ENCODE results near the gene IFT80.
A peak's percentile ranks its signal among the peaks of the same experiment; 100 is the strongest.

The IFT80 gene

GRCh38 chr3:160399125-160400029, at the start of gene IFT80, which contains the start of gene SMC4:
Gene IFT80 (minus strand): TSS chr3:160399225. CDS start chr3:160384600, 14,625 bp downstream.
Gene SMC4 (plus strand): TSS chr3:160399650. CDS start chr3:160400827, 1,177 bp downstream.
- DNase-seq (ENCODE audit: low read depth in 1 of 2, low spot score in 1 of 2): peak; percentile 86 to 91

DNA sequence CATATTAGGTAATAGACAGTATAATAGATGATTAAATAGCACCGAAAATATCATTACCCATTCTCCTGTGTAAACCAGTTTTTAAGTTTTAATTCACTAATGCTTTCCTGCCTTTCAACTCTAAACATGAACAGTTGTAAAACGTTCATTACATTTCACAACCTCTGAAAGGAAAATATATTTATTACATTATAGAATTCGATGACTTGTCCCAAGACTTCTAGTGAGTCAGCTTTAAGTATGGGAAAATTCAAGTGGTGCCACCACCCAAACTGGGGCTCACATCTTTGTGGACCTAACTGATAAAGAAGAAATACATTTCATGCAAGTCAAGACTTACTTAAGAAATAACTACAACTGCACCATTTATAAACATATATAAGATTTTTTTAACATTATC, 48.5 kb upstream of the IFT80 start:
- no peak for DNase-seq (ENCODE audit: low read depth in 1 of 2, low spot score in 1 of 2)

GRCh38 chr3:160446522-160447056, 47.6 kb upstream of the IFT80 start:
- DNase-seq (ENCODE audit: low read depth in 1 of 2, low spot score in 1 of 2): no peak

DNA sequence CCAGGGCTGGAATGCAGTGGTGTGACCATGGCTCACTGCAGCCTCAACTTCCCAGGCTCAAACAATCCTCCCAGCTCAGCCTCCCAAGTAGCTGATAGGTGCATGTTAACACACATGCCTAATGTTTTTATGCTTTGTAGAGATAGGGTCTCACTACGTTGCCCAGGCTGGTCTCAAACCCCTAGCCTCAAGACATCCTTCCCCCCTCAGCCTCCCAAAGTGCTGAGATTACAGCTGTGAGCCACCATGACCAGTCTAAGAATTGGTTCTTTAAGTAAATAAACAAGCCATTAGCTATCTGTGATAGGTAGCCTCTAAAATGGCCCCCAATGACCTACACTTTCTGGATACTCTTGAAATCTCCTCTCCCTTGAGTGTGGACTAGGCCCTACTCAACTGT, 46.8 kb upstream of the IFT80 start:
- DNase-seq (ENCODE audit: low read depth in 1 of 2, low spot score in 1 of 2): no peak

- DNase-seq (ENCODE audit: low read depth in 1 of 2, low spot score in 1 of 2): no peak
Measured at GRCh38 chr3:160444411-160444810, 45.4 kb upstream of the IFT80 start.

GRCh38 chr3:160440687-160441086, 41.7 kb upstream of the IFT80 start:
- DNase-seq (ENCODE audit: low read depth in 1 of 2, low spot score in 1 of 2): no peak

DNA sequence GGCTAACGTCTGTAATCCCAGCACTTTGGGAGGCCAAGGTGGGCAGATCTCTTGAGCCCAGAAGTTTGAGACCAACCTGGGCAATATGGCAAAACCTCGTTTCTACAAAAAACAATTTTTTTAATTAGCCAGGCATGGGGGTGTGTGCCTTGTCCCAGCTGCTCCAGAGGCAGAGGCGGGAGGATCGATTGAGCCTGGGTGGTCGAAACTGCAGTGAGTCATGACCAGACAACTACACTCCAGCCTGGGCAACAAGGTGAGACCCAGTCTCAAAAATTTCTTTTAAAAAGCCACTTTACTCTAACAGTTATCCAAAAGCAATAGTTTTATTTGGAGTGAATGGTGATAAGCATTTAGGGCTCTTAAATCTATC, 38.0 kb upstream of the IFT80 start:
- DNase-seq (ENCODE audit: low read depth in 1 of 2, low spot score in 1 of 2): no peak

GRCh38 chr3:160435747-160436146, 36.7 kb upstream of the IFT80 start:
- no peak for DNase-seq (ENCODE audit: low read depth in 1 of 2, low spot score in 1 of 2)

DNA sequence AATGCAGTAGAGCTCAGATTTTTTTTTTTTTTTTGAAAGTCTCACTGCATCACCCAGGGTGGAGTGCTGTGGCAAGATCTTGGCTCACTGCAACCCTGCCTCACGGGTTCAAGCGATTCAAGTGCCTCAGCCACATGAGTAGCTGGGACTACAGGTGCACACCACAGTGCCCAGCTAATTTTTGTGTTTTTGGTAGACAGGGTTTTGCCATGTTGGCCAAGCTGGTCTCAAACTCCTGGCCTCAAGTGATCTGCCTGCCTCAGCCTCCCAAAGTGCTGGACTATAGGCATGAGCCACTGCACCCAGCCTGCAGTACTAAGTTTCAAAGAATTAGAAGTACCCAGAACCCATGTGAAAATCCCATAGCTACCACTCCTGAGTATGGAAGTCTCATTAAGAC, 36.1 kb upstream of the IFT80 start:
- no peak for DNase-seq (ENCODE audit: low read depth in 1 of 2, low spot score in 1 of 2)

DNA sequence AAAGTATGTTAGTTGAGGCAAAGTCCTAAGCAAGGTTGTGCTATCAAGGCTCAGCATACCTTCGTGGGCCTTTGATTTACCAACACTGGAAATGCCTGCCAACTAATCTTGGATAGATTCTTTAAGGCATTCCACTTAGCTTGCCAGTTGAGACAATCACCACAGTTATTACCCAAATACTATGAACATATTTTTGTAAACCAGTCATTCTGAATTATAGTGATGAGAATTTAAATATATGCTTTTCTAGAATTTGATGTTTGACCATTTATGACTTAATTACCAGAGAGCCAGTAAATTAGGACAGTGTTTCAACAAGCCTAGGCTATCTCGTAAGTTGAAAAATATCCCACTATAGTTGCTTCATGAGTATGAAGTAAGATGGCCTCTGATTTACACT, 35.0 kb upstream of the IFT80 start:
- no peak for DNase-seq (ENCODE audit: low read depth in 1 of 2, low spot score in 1 of 2)

GRCh38 chr3:160427832-160428424, 28.9 kb upstream of the IFT80 start:
- no peak for DNase-seq (ENCODE audit: low read depth in 1 of 2, low spot score in 1 of 2)

GRCh38 chr3:160417311-160417710, 18.3 kb upstream of the IFT80 start:
- DNase-seq (ENCODE audit: low read depth in 1 of 2, low spot score in 1 of 2): no peak

- DNase-seq (ENCODE audit: low read depth in 1 of 2, low spot score in 1 of 2): peak; percentile 12 to 48
Measured at GRCh38 chr3:160413613-160414248, 14.7 kb upstream of the IFT80 start.

GRCh38 chr3:160412477-160412876, 13.5 kb upstream of the IFT80 start:
- DNase-seq (ENCODE audit: low read depth in 1 of 2, low spot score in 1 of 2): no peak

DNA sequence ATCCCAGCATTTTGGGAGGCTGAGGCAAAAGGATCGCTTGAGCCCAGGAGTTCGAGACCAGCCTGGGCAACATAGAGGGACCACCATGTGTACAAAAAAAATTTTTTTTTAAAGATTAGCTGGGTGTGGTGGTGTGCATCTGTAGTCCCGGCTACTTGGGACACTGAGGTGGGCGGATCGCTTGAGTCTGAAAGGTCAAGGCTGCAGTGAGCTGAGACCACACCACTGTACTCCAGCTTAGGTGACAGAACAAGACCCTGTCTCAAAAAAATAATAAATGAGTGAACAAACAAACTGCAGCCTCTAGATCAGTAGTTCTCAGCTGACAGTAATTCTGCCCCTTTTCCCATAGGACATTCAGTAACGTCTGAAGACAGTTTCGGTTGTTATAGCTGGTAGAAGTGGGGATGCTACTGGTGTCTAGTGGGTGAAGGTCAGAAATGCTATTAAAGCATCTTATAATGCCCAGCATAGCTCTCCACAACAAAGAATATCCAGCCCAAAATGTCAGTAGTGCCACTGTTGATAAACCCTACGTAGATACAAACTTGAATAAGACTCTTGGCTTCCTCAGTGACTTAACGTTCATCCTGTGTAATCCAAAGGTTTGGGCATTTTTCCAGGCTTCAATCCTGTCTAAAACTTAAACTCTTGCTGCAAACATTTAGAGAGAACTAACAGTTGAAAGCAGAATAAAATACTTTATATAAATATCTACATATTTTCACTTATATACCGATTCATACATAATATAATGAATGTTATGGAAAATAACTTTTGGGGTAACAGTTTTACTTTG, 11.0 kb upstream of the IFT80 start:
- DNase-seq (ENCODE audit: low read depth in 1 of 2, low spot score in 1 of 2): no peak

DNA sequence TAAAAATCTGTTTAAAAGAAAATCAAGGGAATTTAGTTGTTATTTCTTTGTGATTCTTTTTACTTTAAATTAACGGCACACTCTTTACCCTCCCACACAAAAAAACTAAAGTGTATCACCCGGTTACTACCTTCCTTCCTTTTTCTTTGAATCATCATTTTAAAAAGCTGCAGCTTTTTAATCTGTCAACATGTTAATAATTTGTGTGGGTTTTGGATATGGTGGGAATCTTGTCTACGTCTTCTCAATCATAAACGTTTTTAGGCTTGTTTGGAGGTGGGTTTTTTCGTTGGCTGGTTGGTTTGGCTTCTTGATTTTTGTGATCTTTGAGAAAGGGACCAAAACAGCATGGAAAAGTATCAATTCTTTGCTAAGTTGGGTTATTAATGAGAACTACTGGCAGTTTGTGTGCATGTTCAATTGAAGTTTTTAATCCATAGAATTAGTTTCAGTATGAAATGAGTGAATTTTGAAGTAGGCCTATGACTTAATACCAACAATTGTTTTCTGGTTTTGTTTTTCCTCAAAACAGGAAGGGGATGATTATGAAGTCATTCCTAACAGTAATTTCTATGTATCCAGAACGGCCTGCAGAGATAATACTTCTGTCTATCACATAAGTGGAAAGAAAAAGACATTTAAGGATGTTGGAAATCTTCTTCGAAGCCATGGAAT, 4.9 kb upstream of the IFT80 start:
- no peak for DNase-seq (ENCODE audit: low read depth in 1 of 2, low spot score in 1 of 2)

DNA sequence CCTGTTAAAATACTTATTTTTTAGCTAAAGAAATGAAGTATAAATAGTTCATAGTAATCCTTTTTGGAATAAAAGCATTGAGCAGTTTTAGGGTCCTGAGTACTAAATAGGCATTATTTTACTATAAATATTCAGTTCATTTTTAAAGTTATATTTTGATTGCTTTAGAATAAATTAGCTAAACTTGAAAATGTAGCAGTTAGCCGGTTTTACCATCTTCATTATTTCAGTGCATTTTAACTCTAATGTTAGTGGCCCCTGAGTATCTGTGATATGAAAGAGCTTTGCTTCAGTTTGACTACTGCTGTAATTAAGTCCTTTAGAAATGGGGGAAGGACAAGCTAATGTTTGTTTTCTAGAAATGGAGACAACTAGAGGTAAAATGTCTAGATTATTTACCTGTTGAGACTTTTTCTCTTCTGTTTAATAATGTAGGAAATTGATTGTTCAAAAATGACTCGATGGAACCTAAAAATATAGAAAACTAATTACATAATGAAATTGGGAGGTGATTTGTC, 4.1 kb upstream of the IFT80 start:
- DNase-seq (ENCODE audit: low read depth in 1 of 2, low spot score in 1 of 2): no peak

GRCh38 chr3:160402221-160403027, 3.4 kb upstream of the IFT80 start:
- DNase-seq (ENCODE audit: low read depth in 1 of 2, low spot score in 1 of 2): no peak
